CD4-positive, alpha-beta T cell treated with Interleukin-4 for 4 hours (primary cell): ENCODE results near the gene EVX1.

Experiments used
- DNase-seq: peaks from one replicate; pipeline ENCODE4 v3.0.0-alpha.2; 2020

The EVX1 gene

DNA sequence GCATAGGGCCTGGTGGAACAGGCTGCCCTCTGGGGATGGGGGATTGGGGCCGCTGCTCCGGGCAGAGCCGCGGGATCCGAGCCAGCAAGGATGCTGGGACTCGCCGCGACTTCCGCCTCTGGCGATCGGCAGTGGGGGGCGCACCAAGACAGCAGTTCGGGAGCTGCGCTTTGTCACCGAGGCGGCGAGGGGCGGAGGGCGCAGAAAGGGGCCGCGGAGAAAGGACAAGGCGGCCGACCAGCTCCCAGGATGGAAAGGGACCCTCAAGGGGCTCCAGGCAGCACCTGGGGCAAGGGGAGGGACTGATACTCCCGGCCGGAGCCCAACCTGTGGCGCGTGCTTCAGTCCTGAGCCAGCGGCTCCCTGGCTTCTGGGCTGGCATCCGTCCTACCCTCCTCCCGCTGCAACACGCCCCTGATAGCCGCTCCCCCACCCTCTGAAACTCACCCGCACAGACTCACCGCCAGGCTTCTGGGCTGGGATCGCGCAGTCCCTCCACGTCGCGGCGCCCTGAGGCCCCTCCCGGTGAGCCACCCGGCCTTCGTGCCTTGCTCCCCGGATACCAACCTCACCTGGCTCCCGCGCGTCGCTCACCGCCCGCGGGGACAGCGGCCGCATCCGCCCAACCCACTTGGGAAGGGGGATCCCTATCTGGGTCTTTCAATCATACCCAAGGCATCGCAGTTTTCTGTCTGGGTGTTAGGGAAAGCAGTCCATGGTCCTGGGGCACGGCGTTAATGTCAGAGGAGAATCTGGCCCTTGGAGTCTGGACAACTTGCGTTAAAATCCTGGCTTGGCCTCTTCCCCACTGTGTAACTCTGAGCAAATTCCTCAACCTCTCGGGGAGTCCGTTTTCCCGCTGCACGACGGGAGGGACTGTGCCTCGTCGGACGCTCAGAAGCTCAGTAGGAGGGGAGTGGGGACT, 7.0 kb upstream of the EVX1 start:
- no peak for DNase-seq

GRCh38 chr7:27237735-27238334, 4.8 kb upstream of the EVX1 start:
- no peak for DNase-seq

DNA sequence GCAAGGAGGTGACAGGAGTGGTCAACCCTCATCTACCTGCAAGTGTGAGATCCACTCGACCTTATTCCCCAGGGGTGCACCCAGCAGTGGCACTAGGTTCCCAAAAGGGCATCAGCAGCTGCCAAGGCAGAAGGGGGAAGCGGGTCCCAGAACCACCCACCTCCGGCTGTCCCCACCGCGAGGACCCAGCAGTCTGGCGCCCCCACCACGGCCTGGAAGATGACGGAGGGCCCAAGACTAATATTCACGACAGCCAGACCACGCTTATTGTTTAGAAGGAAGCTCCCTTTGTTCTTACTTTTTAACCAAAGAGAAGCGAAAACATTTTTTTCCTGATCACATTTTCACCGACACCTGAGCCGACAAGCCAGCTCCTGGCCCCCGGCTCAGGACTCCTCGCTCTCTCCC, 3.6 kb upstream of the EVX1 start:
- no peak for DNase-seq

- no peak for DNase-seq
Measured at GRCh38 chr7:27239387-27240014, 3.1 kb upstream of the EVX1 start.

- DNase-seq, result no peak
Measured at GRCh38 chr7:27240015-27240731, 2.4 kb upstream of the EVX1 start.

DNA sequence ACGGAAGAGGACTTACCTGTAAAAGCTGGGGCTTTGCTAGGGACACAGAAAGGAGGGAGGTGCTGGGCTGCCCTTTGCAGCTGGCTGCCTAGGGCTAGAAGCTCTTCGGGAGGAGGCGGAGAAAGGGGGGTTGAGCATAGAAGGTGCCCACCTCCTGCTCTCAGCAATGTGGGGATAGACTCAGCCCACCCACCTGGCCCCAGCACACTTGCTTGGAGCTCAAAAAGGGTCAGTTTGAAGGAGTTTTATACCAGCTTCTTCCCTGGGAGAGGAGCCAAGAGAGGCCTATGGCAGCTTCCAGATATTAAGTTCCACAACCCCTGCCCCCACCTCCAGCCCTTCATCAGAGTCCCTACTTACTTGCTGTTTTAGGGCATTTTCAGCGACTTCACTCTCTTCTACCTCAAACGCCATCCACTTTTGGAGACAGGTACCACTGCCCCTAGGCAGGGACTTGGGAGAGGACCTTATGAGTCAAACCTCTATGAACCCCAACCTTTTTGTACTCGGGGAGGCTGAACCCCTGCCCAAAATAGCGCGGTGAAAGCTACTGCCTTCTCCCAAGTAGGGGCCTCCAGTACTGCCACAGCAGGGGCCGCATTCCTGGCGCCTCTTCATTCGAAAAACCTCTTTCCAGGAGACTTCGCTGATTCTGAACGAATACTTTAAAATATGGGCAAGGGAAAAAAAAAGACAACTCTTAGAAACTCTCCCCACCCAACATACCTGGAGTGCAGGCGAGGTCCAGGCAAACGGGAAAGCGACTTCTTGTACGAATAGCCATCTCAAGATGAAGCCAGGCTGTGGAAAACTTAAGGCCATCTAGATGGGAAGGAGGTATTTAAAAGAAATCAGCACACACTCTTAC, 1.2 kb upstream of the EVX1 start:
- DNase-seq, result no peak

DNA sequence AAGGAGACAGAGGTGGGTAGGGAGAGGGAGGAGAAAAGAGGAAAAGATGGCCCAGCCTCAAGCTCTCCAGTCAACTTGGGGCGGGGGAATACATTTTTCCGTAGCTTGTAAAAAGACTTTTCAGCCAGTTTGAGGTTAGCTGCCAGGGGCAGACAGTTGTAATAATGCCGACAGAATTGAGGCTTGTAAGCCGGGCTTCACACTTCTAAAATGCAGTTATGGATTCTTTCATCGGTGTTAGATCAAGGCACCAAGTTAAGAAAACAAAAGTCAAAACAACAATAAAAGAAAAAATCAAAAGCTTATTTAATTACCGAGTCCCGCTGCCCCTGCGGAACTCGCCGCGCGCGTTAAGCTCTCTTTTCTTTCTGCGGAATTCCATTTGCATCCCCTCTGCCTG, 448 bp upstream of the EVX1 start:
- no peak for DNase-seq

- no peak for DNase-seq
Measured at GRCh38 chr7:27243340-27244163, 950 bp downstream of the EVX1 start.

GRCh38 chr7:27244488-27245123, 2.0 kb downstream of the EVX1 start:
- DNase-seq, result no peak

DNA sequence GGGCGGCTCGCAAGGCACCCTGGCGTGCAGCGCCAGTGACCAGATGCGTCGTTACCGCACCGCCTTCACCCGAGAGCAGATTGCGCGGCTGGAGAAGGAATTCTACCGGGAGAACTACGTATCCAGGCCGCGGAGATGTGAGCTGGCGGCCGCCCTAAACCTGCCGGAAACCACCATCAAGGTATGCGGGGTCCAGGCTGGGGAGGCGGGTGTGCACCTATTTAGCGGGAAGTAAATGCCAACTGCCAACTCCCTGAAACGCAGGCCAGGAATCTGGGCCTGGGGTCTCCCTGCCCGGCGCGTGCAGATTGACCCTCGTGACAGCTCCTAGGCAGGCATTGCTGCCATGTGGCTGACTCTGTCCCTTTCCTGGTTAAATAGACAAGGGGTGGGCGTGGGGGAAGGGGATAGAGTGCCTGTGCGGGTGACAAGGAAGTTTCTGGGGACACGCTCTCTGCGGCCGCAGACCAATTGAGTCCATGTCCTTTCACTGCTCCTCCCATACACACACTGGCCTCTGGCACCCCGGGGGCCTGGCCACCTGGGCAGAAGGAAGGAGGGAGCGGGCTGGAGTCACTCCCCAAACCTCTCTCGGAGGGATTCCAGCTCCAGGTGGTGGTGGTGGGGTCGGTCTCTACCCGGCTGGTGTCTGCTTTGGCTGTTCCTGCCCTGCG, 2.7 kb downstream of the EVX1 start:
- no peak for DNase-seq

GRCh38 chr7:27245798-27246691, 3.4 kb downstream of the EVX1 start:
- no peak for DNase-seq

DNA sequence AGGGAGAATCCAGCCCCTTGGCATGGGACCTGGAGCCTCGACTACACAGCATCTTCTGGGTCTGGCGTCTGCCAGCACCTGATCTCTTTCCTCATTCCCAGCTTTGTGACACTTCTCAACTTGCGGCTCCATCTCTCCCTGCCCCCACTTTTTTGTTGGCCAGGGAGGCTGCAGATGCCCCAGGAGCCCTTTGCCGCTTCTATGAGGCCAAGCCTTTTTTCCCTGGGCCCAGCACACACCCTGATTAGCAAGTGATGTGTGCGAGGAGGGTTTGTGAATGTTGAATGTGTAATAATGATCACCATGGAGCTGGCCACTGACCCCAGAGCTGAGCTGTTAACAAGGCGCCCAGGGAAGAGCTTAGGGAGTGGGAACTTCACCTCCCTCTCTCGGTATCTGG, 4.4 kb downstream of the EVX1 start:
- DNase-seq, result no peak

DNA sequence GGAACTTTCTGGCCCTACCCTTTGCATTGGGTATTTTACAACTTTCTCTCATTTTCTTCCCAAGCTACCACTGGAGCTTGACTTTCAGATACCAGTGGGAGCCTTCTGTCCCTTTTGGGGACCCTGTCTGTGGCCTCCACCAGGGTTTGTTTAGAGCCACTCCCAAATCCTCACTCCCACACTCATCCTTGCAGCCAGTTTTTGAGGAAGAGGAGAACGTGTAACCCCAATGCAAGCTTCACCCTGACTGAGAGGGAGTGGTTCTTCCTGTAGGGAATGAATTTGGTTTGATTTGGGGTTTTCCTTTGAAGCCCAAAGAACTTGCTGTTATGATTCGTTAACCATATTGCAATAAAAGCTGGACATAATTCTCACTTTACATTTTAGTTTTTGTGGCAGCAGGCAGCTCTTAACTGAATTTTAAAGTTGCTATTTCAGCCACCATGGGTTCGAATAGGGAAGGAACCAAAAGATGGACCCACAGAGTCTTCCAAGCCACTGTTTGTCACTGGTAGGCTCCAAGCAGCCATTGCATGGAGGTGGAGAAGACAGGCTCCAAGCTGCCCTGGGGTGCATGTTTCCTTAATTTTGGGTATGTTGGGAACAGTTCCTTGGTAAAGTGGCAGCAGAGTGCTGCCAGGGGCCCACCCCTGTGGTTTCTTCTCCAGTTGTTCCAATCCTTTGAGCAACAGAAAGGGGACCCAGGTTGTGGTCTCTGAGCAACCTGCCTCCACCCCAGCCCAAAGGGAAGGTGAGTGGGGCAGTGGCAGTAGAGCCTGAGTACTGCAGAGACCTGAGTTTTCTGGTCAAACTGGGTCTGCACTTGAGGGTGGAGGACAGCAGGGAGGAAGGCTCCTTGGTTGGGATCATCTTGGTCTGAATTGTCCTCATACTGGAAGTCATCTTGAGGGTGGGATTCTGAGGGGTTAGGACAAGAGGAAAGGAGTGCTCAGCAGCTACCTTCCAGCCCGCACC, 5.1 kb downstream of the EVX1 start:
- no peak for DNase-seq

DNA sequence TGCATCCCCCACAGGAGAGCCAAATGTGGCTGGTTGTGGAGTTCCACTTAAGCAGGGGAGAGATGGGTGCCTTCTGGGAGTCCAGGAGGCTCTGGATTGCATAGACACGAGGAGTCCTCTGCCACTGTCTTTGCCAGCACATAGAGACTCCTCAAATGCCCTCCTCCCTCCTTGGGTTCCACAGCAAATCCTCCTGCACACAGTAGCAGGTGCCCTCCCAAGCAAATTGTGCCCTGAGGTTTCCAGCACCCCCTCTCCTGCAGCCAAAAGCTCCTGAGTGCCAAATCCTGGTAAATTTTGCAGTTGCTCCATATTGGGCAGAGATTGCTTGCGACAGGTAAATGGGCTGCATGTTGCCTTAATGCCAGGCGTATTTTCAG, 5.8 kb downstream of the EVX1 start:
- DNase-seq, result no peak

DNA sequence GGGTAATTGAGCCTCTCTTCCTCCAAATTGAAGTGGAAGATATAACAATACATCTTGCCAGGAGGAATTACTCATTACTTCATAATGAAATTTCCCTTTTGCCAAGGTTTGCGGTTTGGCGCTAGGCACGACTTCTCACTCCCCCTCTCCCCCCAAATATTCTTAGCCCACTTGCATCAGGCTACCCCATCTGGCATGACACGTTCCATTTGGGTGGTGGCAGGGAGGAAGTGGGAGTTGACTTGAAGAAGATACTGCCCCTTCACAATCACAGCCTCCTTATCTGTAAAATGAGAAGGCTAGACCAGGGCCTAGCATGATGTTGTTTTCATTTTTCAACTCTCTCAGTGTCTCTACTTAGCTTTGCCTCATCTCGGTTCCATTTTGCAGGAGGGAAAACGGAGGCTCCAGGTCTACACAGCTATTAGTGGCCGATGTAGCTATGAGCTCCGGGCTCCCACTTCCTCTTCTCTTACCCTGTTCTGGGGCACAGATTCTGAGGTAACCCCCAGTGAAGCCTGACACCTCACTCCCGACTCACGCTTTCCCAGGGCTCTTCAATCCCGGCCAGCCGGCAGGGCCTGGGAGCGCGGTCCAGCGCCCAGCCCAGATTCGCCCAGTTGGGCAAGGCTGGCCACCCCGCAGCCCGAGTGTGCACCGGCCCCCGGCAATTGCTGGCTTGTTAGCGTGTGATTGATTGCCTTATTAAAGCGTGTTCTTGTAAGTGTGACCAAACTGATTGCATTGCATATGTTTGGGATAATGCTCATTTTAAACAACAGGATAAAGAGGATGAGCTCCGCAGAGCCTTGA, 6.5 kb downstream of the EVX1 start:
- DNase-seq, result no peak

DNA sequence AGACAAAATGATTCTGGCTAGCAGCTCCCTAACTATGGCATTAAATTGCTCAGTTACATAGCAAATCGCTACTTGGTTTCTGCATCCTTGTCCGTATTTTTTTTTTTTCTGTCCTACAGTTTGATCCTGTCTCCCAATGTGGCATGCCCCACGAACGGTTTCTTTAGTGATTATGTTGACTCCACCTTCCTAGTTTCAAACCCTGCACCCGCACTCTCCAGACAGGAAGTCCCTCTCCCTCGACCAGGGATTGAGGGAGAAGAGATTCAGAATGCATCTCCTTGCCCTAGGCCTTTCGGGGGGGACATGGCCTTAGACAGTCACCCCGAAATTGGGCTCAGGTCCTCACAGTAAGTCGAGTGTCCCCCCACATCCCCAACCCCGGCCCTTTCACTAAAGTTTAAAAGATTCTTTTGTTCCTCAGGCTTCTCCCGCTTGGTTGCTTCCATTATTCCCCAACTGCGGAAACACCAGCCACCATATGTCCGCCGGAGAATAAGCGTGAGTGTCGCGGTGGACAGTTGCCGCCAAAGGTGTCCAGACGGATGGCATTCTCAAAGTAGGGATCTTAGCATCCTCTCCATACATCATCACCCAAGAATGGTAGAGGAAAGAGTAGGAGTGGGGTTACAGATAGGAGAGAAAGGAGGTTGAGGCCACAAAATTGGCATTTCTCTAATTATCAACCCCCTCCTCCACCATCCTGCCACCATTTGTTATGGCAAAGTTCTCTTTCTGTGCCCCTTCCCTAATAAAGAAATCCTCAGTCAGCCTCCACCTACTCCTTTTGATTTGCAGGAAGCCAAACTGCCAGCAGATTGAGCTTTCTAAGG, 7.3 kb downstream of the EVX1 start:
- no peak for DNase-seq
